Measurements from ENCODE around the gene FBXO36.

Gene FBXO36

GRCh38 chr2:230053753-230054478, 131.6 kb downstream of the FBXO36 start:
- DNase-seq = peak; percentile 14

GRCh38 chr2:230060672-230061293, 138.5 kb downstream of the FBXO36 start:
- no peak for DNase-seq

Measured in activated naive CD4-positive, alpha-beta T cell treated with anti-CD3 and anti-CD28 coated beads, Interleukin-2, amount 50 U/mL, for 16 hours (primary cell).